ENCODE data around the gene AIP. TPM values are rescaled to one million over a fixed set of nuclear protein-coding genes. Genes with fewer than 3 reads are reported as not detected.
A peak's percentile ranks its signal among the peaks of the same experiment; 100 is the strongest.

Gene AIP
- total and polyA plus RNA-seq, 9 of the 15 experiments (the other 6 are each of a cell fraction or from before 2014, with no cell fraction given), result 5.2 to 92.5 (median 52.7) TPM

GRCh38 chr11:67469508-67469811, 13.4 kb upstream of the AIP start (continued):
- no peak for TF ChIP-seq HMG20B (CRISPR knock-in tag; IDR thresholded peaks at IDR 0.05)
- TF ChIP-seq TEAD1 (CRISPR knock-in tag; IDR thresholded peaks at IDR 0.05), result no peak
- 0 out of 2 replicates have a peak, but pooled peaks have one; percentile 26 for TF ChIP-seq ATF4 (CRISPR knock-in tag; IDR thresholded peaks at IDR 0.05)
- TF ChIP-seq TEAD4 (IDR thresholded peaks at IDR 0.05; ENCODE audit: low read length), result no peak
- TF ChIP-seq TEAD4 (CRISPR knock-in tag; IDR thresholded peaks at IDR 0.05; ENCODE audit: borderline replicate concordance), result no peak
- no peak for TF ChIP-seq HMBOX1 (IDR thresholded peaks at IDR 0.05)
- no peak for TF ChIP-seq BCL6 (CRISPR knock-in tag; IDR thresholded peaks at IDR 0.05)
- no peak for TF ChIP-seq RBM22 (IDR thresholded peaks at IDR 0.05; ENCODE audit: low read depth, low read length, poor library complexity, severe bottlenecking)
- TF ChIP-seq KLF1 (tag; IDR thresholded peaks at IDR 0.05), result no peak
- no peak for TF ChIP-seq ZNF551 (CRISPR knock-in tag; IDR thresholded peaks at IDR 0.05)
- TF ChIP-seq TAF1 (IDR thresholded peaks at IDR 0.05; ENCODE audit: control insufficient read depth, extremely low read depth, insufficient read depth, low read length, severe bottlenecking), result no peak
- TF ChIP-seq ZNF696 (CRISPR knock-in tag; conservative IDR thresholded peaks at IDR 0.05), result no peak
- no peak for TF ChIP-seq CUX1 (CRISPR knock-in tag; IDR thresholded peaks at IDR 0.05)
- TF ChIP-seq FOSL1 (tag; conservative IDR thresholded peaks at IDR 0.05), result no peak; the same call in 1 of the 2 replicates
- no peak for TF ChIP-seq ZNF277 (CRISPR knock-in tag; IDR thresholded peaks at IDR 0.05; ENCODE audit: borderline replicate concordance)
- no peak for TF ChIP-seq YY1 (IDR thresholded peaks at IDR 0.05; ENCODE audit: borderline replicate concordance in 1 of 3, control insufficient read depth in 1 of 3, extremely low read depth in 1 of 3, insufficient read depth in 3 of 3, insufficient read length in 1 of 3, insufficient replicate concordance in 2 of 3, low read depth in 1 of 3, low read length in 2 of 3)
- TF ChIP-seq ZNF408 (CRISPR knock-in tag; IDR thresholded peaks at IDR 0.05; ENCODE audit: low read depth), result no peak
- TF ChIP-seq ZNF707 (CRISPR knock-in tag; conservative IDR thresholded peaks at IDR 0.05), result 0 out of 2 replicates have a peak, but pooled peaks have one; percentile 18
- TF ChIP-seq NUFIP1 (IDR thresholded peaks at IDR 0.05; ENCODE audit: partially characterized antibody), result no peak
- TF ChIP-seq ZFX (CRISPR knock-in tag; IDR thresholded peaks at IDR 0.05), result peak; percentile 86; the same call in 1 of the 2 replicates
- TF ChIP-seq ARNT (IDR thresholded peaks at IDR 0.05), result no peak

All from K562 (cell line).